ENCODE data around the gene JADE1.

Gene JADE1

GRCh38 chr4:128879283-128879682 lies 69.8 kb downstream of the JADE1 start:
- no peak for DNase-seq

GRCh38 chr4:128879971-128880370 lies 70.5 kb downstream of the JADE1 start:
- no peak for DNase-seq

GRCh38 chr4:128880662-128881061 lies 71.2 kb downstream of the JADE1 start:
- DNase-seq = no peak

- no peak for DNase-seq
Measured at GRCh38 chr4:128904821-128905220, 95.3 kb downstream of the JADE1 start.

GRCh38 chr4:128906581-128906980 lies 97.1 kb downstream of the JADE1 start:
- DNase-seq = no peak

GRCh38 chr4:128907981-128908380 lies 98.5 kb downstream of the JADE1 start:
- DNase-seq = no peak

GRCh38 chr4:128908735-128909134 lies 99.2 kb downstream of the JADE1 start:
- no peak for DNase-seq

GRCh38 chr4:128913228-128913627 lies 103.7 kb downstream of the JADE1 start:
- DNase-seq = no peak

GRCh38 chr4:128915544-128915943 lies 106.0 kb downstream of the JADE1 start:
- DNase-seq = no peak

GRCh38 chr4:128916832-128917231 lies 107.3 kb downstream of the JADE1 start:
- peak; percentile 33 for DNase-seq

GRCh38 chr4:128917781-128918180 lies 108.3 kb downstream of the JADE1 start:
- no peak for DNase-seq

GRCh38 chr4:128921954-128922353 lies 112.5 kb downstream of the JADE1 start:
- no peak for DNase-seq

All from hematopoietic multipotent progenitor cell treated with erythropoietin and hydrocortisone succinate and interleukin-3 and kit ligand, for 8 days (in vitro differentiated cells).